ENCODE results near the gene AP1S2.

DNA sequence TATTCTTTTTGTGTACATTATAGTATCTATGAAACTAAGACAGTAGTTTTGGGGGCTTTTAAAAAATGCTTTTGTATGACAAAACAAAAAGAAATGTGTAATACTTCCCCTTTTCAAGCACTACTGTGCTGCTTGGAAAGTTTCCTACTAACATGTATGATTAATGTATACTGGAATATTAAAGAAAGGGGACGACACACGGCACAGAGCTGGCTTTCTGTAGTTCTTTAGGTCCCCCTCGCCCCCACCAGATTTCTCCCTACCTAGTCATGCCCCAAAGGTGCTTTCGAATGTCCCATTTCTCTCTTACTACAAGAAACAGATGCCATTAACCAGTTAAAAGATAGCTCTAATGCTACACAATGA is 1.6 kb upstream of the AP1S2 start:
- TF ChIP-seq, protein P1, sequence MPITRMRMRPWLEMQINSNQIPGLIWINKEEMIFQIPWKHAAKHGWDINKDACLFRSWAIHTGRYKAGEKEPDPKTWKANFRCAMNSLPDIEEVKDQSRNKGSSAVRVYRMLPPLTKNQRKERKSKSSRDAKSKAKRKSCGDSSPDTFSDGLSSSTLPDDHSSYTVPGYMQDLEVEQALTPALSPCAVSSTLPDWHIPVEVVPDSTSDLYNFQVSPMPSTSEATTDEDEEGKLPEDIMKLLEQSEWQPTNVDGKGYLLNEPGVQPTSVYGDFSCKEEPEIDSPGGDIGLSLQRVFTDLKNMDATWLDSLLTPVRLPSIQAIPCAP (CRISPR knock-in tag; IDR thresholded peaks at IDR 0.05; ENCODE audit: low read depth), result no peak
- TF ChIP-seq SIN3B (IDR thresholded peaks at IDR 0.05; ENCODE audit: low read length) (no peak), KDM5B (CRISPR knock-in tag; IDR thresholded peaks at IDR 0.05; ENCODE audit: borderline replicate concordance) (no peak), EZH2 (conservative IDR thresholded peaks at IDR 0.05; ENCODE audit: low read depth, low read length) (no peak), POLR2AphosphoS5 (IDR thresholded peaks at IDR 0.05; ENCODE audit: low read depth, low read length) (no peak), MYC (CRISPR knock-in tag; IDR thresholded peaks at IDR 0.05; ENCODE audit: borderline replicate concordance) (no peak), SRF (IDR thresholded peaks at IDR 0.05; ENCODE audit: low read depth, low read length) (no peak), ARID2 (CRISPR knock-in tag; IDR thresholded peaks at IDR 0.05; ENCODE audit: borderline replicate concordance) (no peak)
- TF ChIP-seq, protein P2, sequence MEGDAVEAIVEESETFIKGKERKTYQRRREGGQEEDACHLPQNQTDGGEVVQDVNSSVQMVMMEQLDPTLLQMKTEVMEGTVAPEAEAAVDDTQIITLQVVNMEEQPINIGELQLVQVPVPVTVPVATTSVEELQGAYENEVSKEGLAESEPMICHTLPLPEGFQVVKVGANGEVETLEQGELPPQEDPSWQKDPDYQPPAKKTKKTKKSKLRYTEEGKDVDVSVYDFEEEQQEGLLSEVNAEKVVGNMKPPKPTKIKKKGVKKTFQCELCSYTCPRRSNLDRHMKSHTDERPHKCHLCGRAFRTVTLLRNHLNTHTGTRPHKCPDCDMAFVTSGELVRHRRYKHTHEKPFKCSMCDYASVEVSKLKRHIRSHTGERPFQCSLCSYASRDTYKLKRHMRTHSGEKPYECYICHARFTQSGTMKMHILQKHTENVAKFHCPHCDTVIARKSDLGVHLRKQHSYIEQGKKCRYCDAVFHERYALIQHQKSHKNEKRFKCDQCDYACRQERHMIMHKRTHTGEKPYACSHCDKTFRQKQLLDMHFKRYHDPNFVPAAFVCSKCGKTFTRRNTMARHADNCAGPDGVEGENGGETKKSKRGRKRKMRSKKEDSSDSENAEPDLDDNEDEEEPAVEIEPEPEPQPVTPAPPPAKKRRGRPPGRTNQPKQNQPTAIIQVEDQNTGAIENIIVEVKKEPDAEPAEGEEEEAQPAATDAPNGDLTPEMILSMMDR (CRISPR knock-in tag; IDR thresholded peaks at IDR 0.05), result no peak

Data from HepG2 (cell line).